IMR-90 (cell line): Measurements from ENCODE around the gene GPBAR1. TPM values are rescaled to one million over a fixed set of nuclear protein-coding genes. Genes with fewer than 3 reads are reported as not detected.

Experiments
- ATAC-seq: fragments of 200-7000 bp; cut with Tn5 transposase; 2 replicates; pipeline ENCODE4 v1.9.1; 2020; ENCODE audit warnings: low read depth, mild to moderate bottlenecking, moderate library complexity
- BruUV-seq: library from RNA; stranded (reverse); fragments of 400-500 nt; replicated peaks from 2 replicates; lab custom pipeline; 2021; lab: Mats Ljungman, UMichigan
- CTCF ChIA-PET: fragments of 300-600 bp; formaldehyde crosslinking; extraction: SDS; loops from one replicate; lab custom pipeline; 2021; ENCODE audit warnings: antibody characterized with exemption; lab: Yijun Ruan, JAX
- POLR2A ChIA-PET: fragments of 300-600 bp; sonication (Branson Sonifier 250); formaldehyde crosslinking; loops from one replicate; lab custom pipeline; 2022; ENCODE audit warnings: antibody characterized with exemption; ENCODE audit not compliant: unreplicated experiment; lab: Charles Lee
- DNase-seq: peaks from one replicate; pipeline ENCODE4 v3.0.0; 2013
- H2AFZ ChIP-seq: replicated peaks from 2 replicates; pipeline ENCODE3; 2013; ENCODE audit warnings: low read length, mild to moderate bottlenecking; ENCODE audit not compliant: poor library complexity
- H2AK5ac ChIP-seq: 2 replicates; pipeline ENCODE4 v1.6.1; 2013; ENCODE audit warnings: low read depth, low read length, inconsistent platforms
- H2AK9ac ChIP-seq: replicated peaks from 2 replicates; pipeline ENCODE3; 2013; ENCODE audit warnings: mild to moderate bottlenecking, low read depth, low read length, moderate library complexity; ENCODE audit not compliant: poor library complexity
- H2BK120ac ChIP-seq: 2 replicates; pipeline ENCODE4 v1.6.1; 2013; ENCODE audit warnings: low read depth, low read length, inconsistent platforms
- H2BK15ac ChIP-seq: 3 replicates; pipeline ENCODE4 v1.6.1; 2013; ENCODE audit warnings: low read depth, low read length, inconsistent platforms
- H2BK20ac ChIP-seq: 2 replicates; pipeline ENCODE4 v1.6.1; 2013; ENCODE audit warnings: low read depth, mild to moderate bottlenecking, inconsistent platforms, low read length, moderate library complexity
- H2BK5ac ChIP-seq: 2 replicates; pipeline ENCODE4 v1.6.1; 2013; ENCODE audit warnings: mild to moderate bottlenecking, low read depth, low read length, inconsistent platforms; ENCODE audit not compliant: poor library complexity, severe bottlenecking
- H3K14ac ChIP-seq: replicated peaks from 2 replicates; pipeline ENCODE4 v1.6.1; 2013; ENCODE audit warnings: low read depth, low read length, inconsistent platforms
- H3K18ac ChIP-seq: 2 replicates; pipeline ENCODE4 v1.6.1; 2013; ENCODE audit warnings: low read depth, low read length, control low read depth
- H3K23ac ChIP-seq: 2 replicates; pipeline ENCODE4 v1.6.1; 2013; ENCODE audit warnings: low read depth, low read length, inconsistent platforms
- H3K27ac ChIP-seq: 2 replicates; pipeline ENCODE4 v1.5.1; 2013; ENCODE audit warnings: mild to moderate bottlenecking, control low read depth, low read length; ENCODE audit not compliant: insufficient read depth
- H3K27me3 ChIP-seq: 2 replicates; pipeline ENCODE4 v1.6.1; 2013; ENCODE audit warnings: low read length; ENCODE audit not compliant: control insufficient read depth, insufficient read depth
- H3K36me3 ChIP-seq: 2 replicates; pipeline ENCODE4 v1.6.1; 2013; ENCODE audit warnings: low read length, mixed read lengths; ENCODE audit not compliant: control insufficient read depth, insufficient read depth
- H3K4ac ChIP-seq: 2 replicates; pipeline ENCODE4 v1.6.1; 2013; ENCODE audit warnings: low read depth, low read length, inconsistent platforms
- H3K4me1 ChIP-seq: 2 replicates; pipeline ENCODE4 v1.6.1; 2013; ENCODE audit warnings: low read length, mixed read lengths; ENCODE audit not compliant: control insufficient read depth, insufficient read depth
- H3K4me2 ChIP-seq: 2 replicates; pipeline ENCODE4 v1.6.1; 2013; ENCODE audit warnings: low read depth, mild to moderate bottlenecking, control low read depth, low read length, moderate library complexity
- H3K4me3 ChIP-seq: 2 replicates; pipeline ENCODE4 v1.5.1; 2013; ENCODE audit warnings: low read depth, mild to moderate bottlenecking, control low read depth, low read length, moderate library complexity; ENCODE audit not compliant: insufficient read depth
- H3K56ac ChIP-seq: 2 replicates; pipeline ENCODE4 v1.6.1; 2013; ENCODE audit warnings: low read length, inconsistent platforms; ENCODE audit not compliant: insufficient read depth; ENCODE audit errors: extremely low read depth
- H3K79me1 ChIP-seq, 2 experiments: 2 replicates each; pipeline ENCODE4 v1.6.1; 2013; ENCODE audit warnings: low read length in 2 of 2, inconsistent platforms in 1 of 2, low read depth in 1 of 2
- H3K9ac ChIP-seq: 2 replicates; pipeline ENCODE4 v1.6.1; 2013; ENCODE audit warnings: low read depth, low read length, control low read depth
- H3K9me1 ChIP-seq: 2 replicates; pipeline ENCODE4 v1.6.1; 2013; ENCODE audit warnings: low read length, inconsistent platforms; ENCODE audit not compliant: insufficient read depth
- H3K9me3 ChIP-seq: 2 replicates; pipeline ENCODE4 v1.6.1; 2013; ENCODE audit warnings: low read length; ENCODE audit not compliant: control insufficient read depth, insufficient read depth
- H4K20me1 ChIP-seq: 2 replicates; pipeline ENCODE4 v1.6.1; 2013; ENCODE audit warnings: low read length, inconsistent platforms; ENCODE audit not compliant: insufficient read depth
- H4K5ac ChIP-seq: 2 replicates; pipeline ENCODE4 v1.6.1; 2013; ENCODE audit warnings: mild to moderate bottlenecking, low read depth, low read length, control low read depth
- H4K8ac ChIP-seq, 2 experiments: 2 replicates each; pipeline ENCODE4 v1.6.1; 2013; ENCODE audit warnings: low read depth in 2 of 2, low read length in 2 of 2, control low read depth in 1 of 2, inconsistent platforms in 1 of 2
- H4K91ac ChIP-seq: 2 replicates; pipeline ENCODE4 v1.6.1; 2013; ENCODE audit warnings: low read depth, low read length, inconsistent platforms; ENCODE audit not compliant: insufficient read depth
- BHLHE40 ChIP-seq: fragments of 150-350 bp; IDR thresholded peaks from 2 replicates; pipeline ENCODE4 v1.6.1; 2016; ENCODE audit warnings: mild to moderate bottlenecking, low read depth, low read length
- CEBPB ChIP-seq: IDR thresholded peaks from 2 replicates; pipeline ENCODE4 v1.6.1; 2012; ENCODE audit warnings: low read depth, low read length, improper control_type of control experiment
- CHD1 ChIP-seq: IDR thresholded peaks from 2 replicates; pipeline ENCODE4 v1.6.1; 2012; ENCODE audit warnings: low read depth, low read length, improper control_type of control experiment
- CTCF ChIP-seq: conservative IDR thresholded peaks from 2 replicates; pipeline ENCODE4 v1.5.1; 2012; ENCODE audit warnings: mild to moderate bottlenecking, low read depth, low read length, improper control_type of control experiment
- FOS ChIP-seq: fragments of 150-350 bp; IDR thresholded peaks from 2 replicates; pipeline ENCODE4 v1.6.1; 2016; ENCODE audit warnings: low read depth, low read length
- MAFK ChIP-seq: IDR thresholded peaks from 2 replicates; pipeline ENCODE4 v1.6.1; 2012; ENCODE audit warnings: low read depth, low read length, improper control_type of control experiment
- MXI1 ChIP-seq: IDR thresholded peaks from 2 replicates; pipeline ENCODE4 v1.6.1; 2012; ENCODE audit warnings: low read depth, mild to moderate bottlenecking, low read length, moderate library complexity, borderline replicate concordance
- NFE2L2 ChIP-seq: fragments of 150-350 bp; IDR thresholded peaks from 2 replicates; pipeline ENCODE4 v1.6.1; 2016; ENCODE audit warnings: low read depth, mild to moderate bottlenecking, low read length
- POLR2A ChIP-seq: IDR thresholded peaks from 2 replicates; pipeline ENCODE4 v1.6.1; 2012; ENCODE audit warnings: mild to moderate bottlenecking, low read depth, low read length
- RAD21 ChIP-seq: IDR thresholded peaks from 2 replicates; pipeline ENCODE4 v1.6.1; 2012; ENCODE audit warnings: low read length, improper control_type of control experiment
- RCOR1 ChIP-seq: IDR thresholded peaks from 2 replicates; pipeline ENCODE4 v1.6.1; 2012; ENCODE audit warnings: mild to moderate bottlenecking, low read length, improper control_type of control experiment; ENCODE audit not compliant: insufficient replicate concordance
- RFX5 ChIP-seq: IDR thresholded peaks from 2 replicates; pipeline ENCODE4 v1.8.0; 2012; ENCODE audit warnings: low read depth, mild to moderate bottlenecking, low read length, moderate library complexity
- SMC3 ChIP-seq: fragments of 150-350 bp; IDR thresholded peaks from 2 replicates; pipeline ENCODE4 v1.6.1; 2016; ENCODE audit warnings: low read depth, mild to moderate bottlenecking, antibody characterized with exemption, low read length, moderate library complexity
- USF2 ChIP-seq: fragments of 150-350 bp; IDR thresholded peaks from 2 replicates; pipeline ENCODE4 v1.6.1; 2017; ENCODE audit warnings: mild to moderate bottlenecking, antibody characterized with exemption, low read length, low read depth
- WGBS, 2 experiments: methylation state at CpG; one replicate each; pipeline versions ENCODE4 v1.1.5 to v1.1.7; 2013; ENCODE audit warnings: missing lambda C conversion rate in 2 of 2; ENCODE audit not compliant: insufficient read length in 1 of 2; ENCODE audit errors: extremely low coverage in 2 of 2; 5-methylcytosine and 5-hydroxymethylcytosine counted together
- dilution Hi-C: fragments of 300-500 bp; cut with HindIII; formaldehyde crosslinking; loops from one replicate; pipeline ENCODE4 v1.14.3; 2018; ENCODE audit warnings: low sequenced_read_pairs; ENCODE audit not compliant: unreplicated experiment
- in situ Hi-C: fragments of 300-500 bp; cut with MboI; formaldehyde crosslinking; loops from 3 replicates; pipeline ENCODE4 v1.14.3; 2019; ENCODE audit warnings: low sequenced_read_pairs, inconsistent platforms, mixed read lengths
- intact Hi-C: fragments of 100-400 bp; cut with micrococcal nuclease; formaldehyde crosslinking; loops from 2 replicates; pipeline ENCODE4 v1.10.0; 2022
- polyA plus RNA-seq, 3 experiments: library from polyadenylated mRNA; depleted of rRNA; stranded (reverse); fragments of >200 nt; gene quantifications; 2 replicates each; pipeline ENCODE4 v1.2.3, GENCODE V29; 2012; ENCODE audit warnings: low replicate concordance in 1 of 3
- total RNA-seq: library from RNA; depleted of rRNA; stranded (reverse); fragments of >200 nt; gene quantifications from 2 replicates; pipeline ENCODE4 v1.2.3, GENCODE V29; 2012

GPBAR1 gene
- total and polyA plus RNA-seq, 2 of the 4 experiments (the other 2 are of a cell fraction): under 0.01 to 0.21 TPM

GRCh38 chr2:218284106-218284811 lies 23.4 kb downstream of the GPBAR1 start:
- DNase-seq (peak; percentile 80), ATAC-seq (peak; percentile 31)
- no peaks in the 10 kb centered on the region for H3K27me3 ChIP-seq
- peak overlapping the region; percentile 42; the same call in 1 of the 2 replicates for H4K91ac ChIP-seq
- H4K8ac ChIP-seq: peak overlapping the region in 1 of 2 experiments; percentile 26; a peak in 1 of 4 replicates
- peak overlapping the region; percentile 55 for H2AFZ ChIP-seq
- ChIA-PET CTCF (interaction anchor here (1.1 to 4.4 kb wide), 2 partner anchors 8 to 13 kb away, joined by 4 to 24 read pairs; partner anchors contain the start of genes AAMP, PNKD and TMBIM1), POLR2A (no interaction called here)
- no peak overlapping the region for H3K18ac ChIP-seq
- H2BK120ac ChIP-seq: peak overlapping the region; percentile 29; the same call in 1 of the 2 replicates
- in situ Hi-C loops (no loop called here), intact Hi-C loops (no loop called here), dilution Hi-C loops (no loop called here)
- H3K4ac ChIP-seq: peak overlapping the region; percentile 55
- H3K14ac ChIP-seq: no peak overlapping the region
- peak overlapping the region; percentile 65; the same call in 1 of the 2 replicates for H4K5ac ChIP-seq
- no peak overlapping the region for H3K23ac ChIP-seq
- H2AK9ac ChIP-seq: peak overlapping the region; percentile 8
- 55% methylated on average over 4 of the region's 16 CpGs; no CpG with 5 or more reads in 1 of the 2 experiments for WGBS, 2 experiments
- peak overlapping the region; percentile 73 for H3K27ac ChIP-seq
- H2AK5ac ChIP-seq: peak overlapping the region; percentile 69
- H2BK15ac ChIP-seq: no peak overlapping the region
- H3K4me2 ChIP-seq: peak overlapping the region; percentile 68
- H3K4me3 ChIP-seq: no peak overlapping the region
- H2BK5ac ChIP-seq: peak overlapping the region; percentile 80
- H3K79me1 ChIP-seq: peaks cover 22 to 76% of the 10 kb centered on the region in 2 experiments
- H3K9me3 ChIP-seq: no peaks in the 10 kb centered on the region
- peaks cover 18% of the 10 kb centered on the region for H3K36me3 ChIP-seq
- H3K9me1 ChIP-seq: no peaks in the 10 kb centered on the region
- peak overlapping the region; percentile 11; the same call in 1 of the 2 replicates for H3K9ac ChIP-seq
- H3K56ac ChIP-seq: no peak overlapping the region
- peaks cover 23% of the 10 kb centered on the region for H4K20me1 ChIP-seq
- no TSS peak for BruUV-seq
- H3K4me1 ChIP-seq: peaks cover 35% of the 10 kb centered on the region
- H2BK20ac ChIP-seq: no peak overlapping the region
- TF ChIP-seq POLR2A (no peak), MXI1 (peak; percentile 82; the same call in 1 of the 2 replicates), RCOR1 (no peak), RFX5 (no peak), CHD1 (no peak), BHLHE40 (no peak), MAFK (peak; percentile 66), NFE2L2 (no peak; the same call in 1 of the 2 replicates), CTCF (no peak), SMC3 (no peak), FOS (peak; percentile 32; the same call in 1 of the 2 replicates), RAD21 (no peak), USF2 (no peak), CEBPB (no peak)
